Activated naive CD4-positive, alpha-beta T cell treated with anti-CD3 and anti-CD28 coated beads for 36 hours (primary cell): ENCODE results near the gene CD300LD. TPM values are rescaled to one million over a fixed set of nuclear protein-coding genes. Genes with fewer than 3 reads are reported as not detected.
A peak's percentile ranks its signal among the peaks of the same experiment; 100 is the strongest.
"Not testable (repeated sequence)": the region's sequence is repeated elsewhere in the genome, so short reads cannot be mapped to it uniquely, and the experiment has no call there.

ENCODE experiments used
- CTCF ChIA-PET: fragments of 350-600 bp; sonication (Branson Sonifier 250); formaldehyde crosslinking; loops from one replicate; lab custom pipeline; 2021; ENCODE audit warnings: antibody characterized with exemption; lab: Charles Lee
- DNase-seq: peaks from one replicate; pipeline ENCODE4 v3.0.0-alpha.2; 2020
- H3K27ac Mint-ChIP-seq: one replicate; pipeline ENCODE4 v1.8.0; 2021; ENCODE audit warnings: mild to moderate bottlenecking, mixed read lengths
- H3K27me3 Mint-ChIP-seq: one replicate; pipeline ENCODE4 v1.8.0; 2021; ENCODE audit warnings: low read depth, mixed read lengths
- H3K36me3 Mint-ChIP-seq: one replicate; pipeline ENCODE4 v1.8.0; 2021; ENCODE audit warnings: low read depth, mixed read lengths
- H3K4me1 Mint-ChIP-seq: one replicate; pipeline ENCODE4 v1.8.0; 2021; ENCODE audit warnings: low read depth, mixed read lengths
- H3K4me3 Mint-ChIP-seq: one replicate; pipeline ENCODE4 v1.8.0; 2021; ENCODE audit warnings: mild to moderate bottlenecking, moderate library complexity, mixed read lengths
- H3K9me3 Mint-ChIP-seq: one replicate; pipeline ENCODE4 v1.8.0; 2021; ENCODE audit warnings: mixed read lengths
- intact Hi-C: fragments of 100-400 bp; cut with micrococcal nuclease; formaldehyde crosslinking; loops from one replicate; pipeline ENCODE4 v1.15.1; 2023
- total RNA-seq, 2 experiments: library from RNA; stranded (reverse); gene quantifications; one replicate each; pipeline ENCODE4 v1.2.3, GENCODE V29; 2021

Gene CD300LD
- total RNA-seq: not detected

GRCh38 chr17:74592087-74592990 is at the start of gene CD300LD:
TSS of gene CD300LD (minus strand) at chr17:74592283. CDS start at chr17:74592202, 81 bp downstream.
- peak; percentile 48 for DNase-seq
- peaks cover 16% of the 10 kb centered on the region for H3K4me1 Mint-ChIP-seq
- H3K27ac Mint-ChIP-seq: no peak within 1 kb of the TSS
- CTCF ChIA-PET: interaction anchor here (0.6 to 1.2 kb wide), 4 partner anchors 8 to 216 kb away, joined by 3 to 5 read pairs (median 3); no protein-coding TSS in a partner anchor
- no peaks in the 10 kb centered on the region for H3K9me3 Mint-ChIP-seq
- H3K4me3 Mint-ChIP-seq: peak within 1 kb of the TSS; percentile 30
- intact Hi-C loops: no loop called here
- H3K27me3 Mint-ChIP-seq: no peaks in the 10 kb centered on the region
- no peaks in the 10 kb centered on the region for H3K36me3 Mint-ChIP-seq

- no peaks in the 10 kb centered on the region for H3K36me3 Mint-ChIP-seq
- no peak for DNase-seq
- intact Hi-C loops: loop anchor here (5.0 kb wide), 1 partner anchor 74 kb away; the partner anchor contains the start of gene CD300H
- peaks cover 12% of the 10 kb centered on the region for H3K4me1 Mint-ChIP-seq
- H3K27me3 Mint-ChIP-seq: peaks cover 16% of the 10 kb centered on the region
- H3K4me3 Mint-ChIP-seq: no peak overlapping the region
- CTCF ChIA-PET: interaction anchor here (1.4 kb wide), 1 partner anchor 95 kb away, joined by 4 read pairs; the partner anchor contains the start of gene RAB37
- no peak overlapping the region for H3K27ac Mint-ChIP-seq
- H3K9me3 Mint-ChIP-seq: no peaks in the 10 kb centered on the region
These were observed 49.3 kb upstream of the CD300LD start for GRCh38 chr17:74641224-74641957.

GRCh38 chr17:74639704-74640151 is 47.6 kb upstream of the CD300LD start:
- Mint-ChIP-seq H3K27ac (no peak overlapping the region), H3K4me1 (peaks cover 12% of the 10 kb centered on the region), H3K4me3 (no peak overlapping the region), H3K36me3 (no peaks in the 10 kb centered on the region), H3K9me3 (no peaks in the 10 kb centered on the region), H3K27me3 (peaks cover 15% of the 10 kb centered on the region)
- intact Hi-C loops: loop anchor here (5.0 kb wide), 1 partner anchor 72 kb away; the partner anchor contains the start of gene CD300H
- CTCF ChIA-PET: no interaction called here
- DNase-seq: peak; percentile 35

GRCh38 chr17:74637926-74638325 is 45.8 kb upstream of the CD300LD start:
- Mint-ChIP-seq H3K9me3 (no peaks in the 10 kb centered on the region), H3K4me1 (peaks cover 12% of the 10 kb centered on the region), H3K27ac (peak overlapping the region; percentile 13), H3K4me3 (no peak overlapping the region), H3K27me3 (peaks cover 13% of the 10 kb centered on the region), H3K36me3 (no peaks in the 10 kb centered on the region)
- no peak for DNase-seq
- CTCF ChIA-PET: interaction anchor here (0.6 to 0.7 kb wide), 2 partner anchors 118 to 157 kb away, joined by 3 read pairs; no protein-coding TSS in a partner anchor
- intact Hi-C loops: no loop called here

GRCh38 chr17:74637265-74637664 is 45.2 kb upstream of the CD300LD start:
- Mint-ChIP-seq H3K9me3 (no peaks in the 10 kb centered on the region), H3K4me3 (no peak overlapping the region), H3K27me3 (peaks cover 13% of the 10 kb centered on the region), H3K4me1 (peaks cover 13% of the 10 kb centered on the region), H3K36me3 (no peaks in the 10 kb centered on the region), H3K27ac (no peak overlapping the region)
- DNase-seq: no peak
- CTCF ChIA-PET: interaction anchor here (0.6 kb wide), 1 partner anchor 118 kb away, joined by 3 read pairs; no protein-coding TSS in a partner anchor
- intact Hi-C loops: no loop called here

- H3K27me3 Mint-ChIP-seq: peaks cover 13% of the 10 kb centered on the region
- H3K27ac Mint-ChIP-seq, H3K9me3 Mint-ChIP-seq, intact Hi-C loops, H3K4me3 Mint-ChIP-seq, DNase-seq, H3K36me3 Mint-ChIP-seq, CTCF ChIA-PET: not testable (repeated sequence)
- peaks cover 16% of the 10 kb centered on the region for H3K4me1 Mint-ChIP-seq
These were observed 44.5 kb upstream of the CD300LD start for GRCh38 chr17:74636541-74637085.

GRCh38 chr17:74635418-74635817 is 43.3 kb upstream of the CD300LD start:
- no peak overlapping the region for H3K4me3 Mint-ChIP-seq
- DNase-seq: no peak
- no peaks in the 10 kb centered on the region for H3K9me3 Mint-ChIP-seq
- H3K4me1 Mint-ChIP-seq: peaks cover 16% of the 10 kb centered on the region
- H3K27ac Mint-ChIP-seq: no peak overlapping the region
- intact Hi-C loops: no loop called here
- CTCF ChIA-PET: no interaction called here
- H3K27me3 Mint-ChIP-seq: peaks cover 11% of the 10 kb centered on the region
- H3K36me3 Mint-ChIP-seq: no peaks in the 10 kb centered on the region

GRCh38 chr17:74633326-74633725 is 41.2 kb upstream of the CD300LD start:
- CTCF ChIA-PET: no interaction called here
- Mint-ChIP-seq H3K36me3 (no peaks in the 10 kb centered on the region), H3K4me3 (no peak overlapping the region), H3K9me3 (no peaks in the 10 kb centered on the region), H3K27ac (no peak overlapping the region), H3K4me1 (peaks cover 4% of the 10 kb centered on the region), H3K27me3 (peaks cover 13% of the 10 kb centered on the region)
- no peak for DNase-seq
- intact Hi-C loops: no loop called here

- Mint-ChIP-seq H3K4me3 (no peak overlapping the region), H3K27ac (no peak overlapping the region), H3K36me3 (no peaks in the 10 kb centered on the region), H3K27me3 (peaks cover 14% of the 10 kb centered on the region), H3K4me1 (peaks cover 4% of the 10 kb centered on the region), H3K9me3 (no peaks in the 10 kb centered on the region)
- DNase-seq: no peak
- CTCF ChIA-PET: interaction anchor here (1.4 kb wide), 1 partner anchor 105 kb away, joined by 4 read pairs; the partner anchor contains the start of gene RAB37
- intact Hi-C loops: no loop called here
These were observed 40.5 kb upstream of the CD300LD start for GRCh38 chr17:74632617-74633016.

- peaks cover 4% of the 10 kb centered on the region for H3K4me1 Mint-ChIP-seq
- H3K27ac Mint-ChIP-seq: no peak overlapping the region
- CTCF ChIA-PET: interaction anchor here (0.5 to 1.4 kb wide), 3 partner anchors 43 to 1085 kb away, joined by 3 to 5 read pairs (median 4); partner anchors contain the start of gene RAB37
- H3K27me3 Mint-ChIP-seq: peaks cover 18% of the 10 kb centered on the region
- H3K9me3 Mint-ChIP-seq: no peaks in the 10 kb centered on the region
- H3K4me3 Mint-ChIP-seq: peak overlapping the region; percentile 20
- intact Hi-C loops: no loop called here
- no peaks in the 10 kb centered on the region for H3K36me3 Mint-ChIP-seq
- no peak for DNase-seq
These were observed 39.7 kb upstream of the CD300LD start for GRCh38 chr17:74631468-74632450.

- peaks cover 22% of the 10 kb centered on the region for H3K27me3 Mint-ChIP-seq
- H3K4me1 Mint-ChIP-seq, H3K9me3 Mint-ChIP-seq, intact Hi-C loops, DNase-seq, H3K27ac Mint-ChIP-seq, H3K4me3 Mint-ChIP-seq, H3K36me3 Mint-ChIP-seq: not testable (repeated sequence)
- CTCF ChIA-PET: interaction anchor here (0.5 kb wide), 1 partner anchor 193 kb away, joined by 3 read pairs; no protein-coding TSS in a partner anchor
These were observed 38.2 kb upstream of the CD300LD start for GRCh38 chr17:74630251-74630650.
